MG63 (cell line): ENCODE measurements around the gene ZNF385C. TPM values are rescaled to one million over a fixed set of nuclear protein-coding genes. Genes with fewer than 3 reads are reported as not detected.

Experiments
- DNase-seq: peaks from one replicate; pipeline ENCODE4 v3.0.0-alpha.2; 2020
- H3K27me3 ChIP-seq: fragments of 250-450 bp; sonication (Bioruptor Pico); 2 replicates; pipeline ENCODE4 v1.5.1; 2020; ENCODE audit warnings: mild to moderate bottlenecking, moderate library complexity
- H3K36me3 ChIP-seq: fragments of 250-450 bp; sonication (Bioruptor Pico); 2 replicates; pipeline ENCODE4 v1.5.1; 2020; ENCODE audit warnings: mild to moderate bottlenecking, moderate library complexity
- H3K4me3 ChIP-seq: fragments of 250-450 bp; sonication (Bioruptor Pico); 2 replicates; pipeline ENCODE4 v1.5.1; 2020; ENCODE audit warnings: mild to moderate bottlenecking, moderate library complexity
- H3K9me3 ChIP-seq: fragments of 250-450 bp; sonication (Bioruptor Pico); 2 replicates; pipeline ENCODE4 v1.5.1; 2020; ENCODE audit warnings: mild to moderate bottlenecking, moderate library complexity
- total RNA-seq: library from RNA; depleted of rRNA; stranded (reverse); fragments of >200 nt; shearing (Covaris generic); gene quantifications from 2 replicates; pipeline ENCODE4 v1.2.3, GENCODE V29; 2014; ENCODE audit warnings: low replicate concordance

The ZNF385C gene
- total RNA-seq, 1 experiment from 2014 or later = not detected

DNA sequence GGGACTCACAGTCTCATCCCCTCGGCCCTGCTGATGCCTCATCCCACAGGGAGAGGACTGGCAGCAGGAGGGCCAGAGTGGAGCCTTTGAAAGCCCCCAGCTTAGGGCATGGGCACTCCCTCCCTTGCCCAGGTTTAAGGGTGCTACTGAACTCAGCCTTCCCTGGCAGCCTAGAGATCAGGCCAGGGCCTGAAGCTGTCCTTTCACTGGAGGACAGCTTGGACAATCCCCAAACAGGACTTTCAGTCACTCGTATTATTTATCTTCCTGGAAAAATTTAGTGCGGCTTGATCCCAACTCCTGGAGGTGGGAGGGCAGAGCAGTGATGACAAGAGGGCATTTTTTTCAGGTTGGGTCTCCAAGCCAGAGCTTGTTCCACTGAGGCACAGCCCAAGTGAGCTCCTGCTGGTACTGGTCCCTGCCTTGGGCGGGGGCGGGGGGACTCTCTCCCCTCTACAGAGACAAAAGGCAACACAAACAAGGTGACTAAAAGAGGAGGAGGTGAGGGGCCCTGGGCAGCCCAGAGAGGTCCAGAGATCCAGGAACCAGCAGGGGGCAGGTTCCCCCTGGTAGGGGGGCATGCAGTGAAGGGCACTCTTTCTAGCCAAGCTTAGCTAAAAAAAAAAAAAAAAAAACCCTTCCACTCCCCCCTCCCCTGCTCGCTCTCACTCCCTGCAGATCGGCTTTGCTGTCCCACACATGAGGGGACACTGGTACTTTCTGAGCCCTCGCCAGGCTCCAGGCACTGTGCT lies 1.7 kb downstream of the ZNF385C start:
- no peak overlapping the region for H3K4me3 ChIP-seq
- DNase-seq = no peak
- no peaks in the 10 kb centered on the region for H3K36me3 ChIP-seq
- H3K27me3 ChIP-seq = no peaks in the 10 kb centered on the region
- no peaks in the 10 kb centered on the region for H3K9me3 ChIP-seq

DNA sequence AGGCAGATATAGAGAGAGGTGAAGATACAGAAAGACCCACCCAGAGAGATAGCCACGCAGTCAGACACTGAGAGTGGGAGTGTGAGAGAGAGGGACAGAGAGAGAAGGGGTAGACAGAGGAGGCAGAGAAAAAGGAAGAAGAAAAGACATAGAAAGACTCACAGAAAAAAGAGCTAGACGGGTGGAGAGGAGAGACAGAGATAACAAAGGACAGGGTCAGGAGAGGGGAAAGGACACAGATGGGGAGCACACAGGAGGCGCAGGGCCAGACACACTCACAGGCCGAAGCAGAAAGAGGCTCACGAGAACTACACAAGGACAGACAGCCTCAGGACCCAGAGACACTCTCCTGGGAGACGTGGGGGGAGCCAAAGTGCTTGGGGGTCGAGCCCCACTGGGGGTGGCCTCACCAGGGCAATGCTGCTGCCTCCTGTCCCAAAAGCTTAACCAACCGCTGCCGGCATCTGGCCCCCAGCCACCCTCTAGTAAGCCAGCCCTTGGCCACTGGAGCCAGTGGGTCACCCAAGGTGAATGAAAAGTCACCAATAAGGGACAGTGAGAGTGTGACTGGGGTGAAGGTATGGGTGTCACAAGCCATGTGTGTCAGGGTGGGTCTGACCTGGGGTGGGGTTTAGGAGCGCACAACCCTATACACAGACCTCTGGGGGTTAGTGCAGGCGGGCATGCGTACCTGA lies 3.8 kb downstream of the ZNF385C start:
- Histone ChIP-seq H3K27me3 (no peaks in the 10 kb centered on the region), H3K9me3 (no peaks in the 10 kb centered on the region), H3K36me3 (no peaks in the 10 kb centered on the region), H3K4me3 (no peak overlapping the region)
- no peak for DNase-seq

DNA sequence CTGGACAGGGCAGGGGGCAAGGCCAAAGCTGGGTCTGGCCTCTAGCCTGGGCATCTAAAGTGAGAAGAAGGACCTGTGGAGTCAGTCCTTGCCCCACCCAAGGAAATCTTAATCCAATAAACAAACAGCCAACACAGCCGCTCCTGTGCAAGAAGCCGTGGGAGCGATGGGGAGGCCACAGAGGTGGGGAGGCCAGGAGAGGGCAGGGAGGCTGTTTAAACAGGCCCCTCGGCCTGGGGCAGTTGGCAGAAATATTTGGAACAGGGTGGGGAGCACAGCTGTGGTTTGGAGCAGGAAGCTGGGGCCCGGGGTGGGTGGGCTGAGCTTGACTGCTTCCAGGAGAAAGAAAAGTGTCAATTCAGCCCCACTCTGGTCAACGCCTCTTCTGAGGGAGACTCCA lies 5.3 kb downstream of the ZNF385C start:
- H3K4me3 ChIP-seq = no peak overlapping the region

DNA sequence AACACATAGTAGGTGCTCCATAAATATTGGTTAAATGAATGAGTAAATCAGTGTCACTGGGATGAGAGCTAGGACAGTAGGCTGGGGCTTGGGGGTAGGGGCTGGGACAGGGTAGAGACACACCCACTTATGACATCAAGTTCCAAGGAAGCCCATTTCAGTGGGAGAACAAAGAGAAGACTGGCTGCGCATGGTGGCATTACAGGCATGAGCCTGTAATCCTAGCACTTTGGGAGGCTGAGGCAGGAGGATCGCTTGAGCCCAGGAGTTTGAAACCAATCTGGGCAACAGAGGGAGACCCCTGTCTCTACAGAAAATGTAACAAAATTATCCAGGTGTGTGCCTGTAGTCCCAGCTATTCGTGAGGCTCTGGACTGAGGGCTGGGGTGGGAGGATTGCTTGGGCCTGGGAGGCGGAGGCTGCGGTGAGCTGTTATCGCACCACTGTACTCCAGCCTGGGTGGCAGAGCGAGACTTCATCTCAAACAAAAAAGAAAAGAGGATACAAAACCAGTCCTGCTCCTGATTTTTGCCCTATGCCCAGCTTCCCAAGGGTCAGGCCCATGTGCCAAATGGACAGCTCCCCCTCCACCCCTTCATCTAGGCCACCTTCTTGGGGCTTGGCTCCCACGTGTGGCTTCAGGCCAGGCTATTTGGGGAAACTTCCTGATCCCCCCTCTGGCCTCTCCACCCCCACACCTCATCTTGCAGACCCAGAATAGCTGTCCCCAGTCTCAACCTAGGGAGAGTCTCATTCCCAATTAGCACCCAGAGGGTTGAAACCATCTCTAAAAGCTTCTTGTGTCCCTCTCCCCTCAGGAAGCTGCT lies 7.1 kb downstream of the ZNF385C start:
- H3K4me3 ChIP-seq = no peak overlapping the region
- no peaks in the 10 kb centered on the region; the same call in 1 of the 2 replicates for H3K27me3 ChIP-seq
- no peaks in the 10 kb centered on the region for H3K36me3 ChIP-seq
- no peak for DNase-seq
- H3K9me3 ChIP-seq = no peaks in the 10 kb centered on the region

More for the DNA sequence above, 5.3 kb downstream of the ZNF385C start:
- Histone ChIP-seq H3K9me3 (no peaks in the 10 kb centered on the region), H3K27me3 (no peaks in the 10 kb centered on the region; the same call in 1 of the 2 replicates), H3K36me3 (no peaks in the 10 kb centered on the region)
- no peak for DNase-seq

DNA sequence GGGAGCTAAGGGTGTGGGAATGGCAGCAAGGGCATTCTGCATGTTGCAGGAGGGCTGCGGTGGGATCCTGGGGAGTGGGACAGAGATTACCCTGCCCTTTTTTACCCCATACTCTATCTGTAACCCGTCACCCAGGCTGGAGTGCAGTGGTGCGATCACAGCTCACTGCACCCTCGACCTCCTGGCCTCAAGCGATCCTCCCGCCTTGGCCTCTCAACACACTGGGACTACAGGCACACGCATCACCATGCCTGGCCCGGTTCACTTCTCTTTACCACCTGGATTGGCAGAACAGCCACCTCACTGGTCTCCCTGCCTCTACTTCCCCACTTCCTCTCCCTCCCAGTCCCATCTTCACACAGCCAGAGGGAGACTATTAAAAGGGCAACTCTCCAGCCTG lies 9.5 kb downstream of the ZNF385C start:
- no peaks in the 10 kb centered on the region for H3K36me3 ChIP-seq
- DNase-seq = no peak
- H3K4me3 ChIP-seq = no peak overlapping the region
- H3K9me3 ChIP-seq = no peaks in the 10 kb centered on the region
- H3K27me3 ChIP-seq = no peaks in the 10 kb centered on the region; the same call in 1 of the 2 replicates

DNA sequence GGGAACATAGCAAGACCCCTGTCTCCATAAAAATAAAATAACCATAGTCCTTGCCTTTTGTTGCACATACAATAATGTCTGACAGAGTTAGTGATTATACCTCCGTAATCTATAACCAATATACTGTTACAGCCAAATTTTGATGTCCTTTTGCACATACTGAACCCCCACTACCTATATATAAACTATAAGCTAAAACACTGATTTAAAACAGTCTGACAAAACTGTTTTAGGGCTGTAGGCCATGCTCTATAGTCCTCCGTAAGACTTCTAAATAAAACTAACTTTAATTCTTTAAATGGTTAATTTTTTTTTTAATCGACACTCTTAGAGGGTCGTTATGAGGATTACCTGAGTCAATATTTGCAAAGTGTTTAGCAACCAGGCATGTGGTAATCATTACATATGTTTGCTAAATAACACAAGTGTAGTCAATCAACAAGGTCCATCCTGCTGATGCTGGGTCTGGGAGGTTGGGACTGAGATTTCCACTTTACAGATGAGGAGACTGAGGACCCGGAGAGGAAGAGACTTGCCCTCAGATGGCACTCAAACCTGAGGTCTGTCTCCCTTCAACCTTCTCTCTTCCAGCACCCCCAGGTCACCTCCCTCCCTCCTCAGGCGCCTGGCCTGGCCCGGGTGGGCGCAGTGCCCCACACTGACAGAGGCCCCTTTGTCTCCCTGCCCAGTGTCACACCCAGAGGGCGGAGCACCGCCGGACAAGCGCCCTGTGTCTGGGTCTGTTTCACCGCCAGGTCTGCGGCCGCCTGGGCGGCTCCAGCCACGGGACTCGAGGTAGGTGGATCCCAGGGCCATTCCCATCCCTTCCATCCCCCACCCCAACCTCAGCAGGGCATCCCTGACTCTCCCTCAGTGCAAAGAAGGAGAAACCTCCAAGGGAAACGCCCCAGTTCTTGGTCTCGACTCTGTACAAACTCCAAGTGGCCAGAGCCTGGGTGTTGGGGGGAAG lies 10.3 kb downstream of the ZNF385C start:
- no peaks in the 10 kb centered on the region; the same call in 1 of the 2 replicates for H3K27me3 ChIP-seq
- no peak overlapping the region for H3K4me3 ChIP-seq
- no peaks in the 10 kb centered on the region for H3K9me3 ChIP-seq
- DNase-seq = no peak
- H3K36me3 ChIP-seq = no peaks in the 10 kb centered on the region

DNA sequence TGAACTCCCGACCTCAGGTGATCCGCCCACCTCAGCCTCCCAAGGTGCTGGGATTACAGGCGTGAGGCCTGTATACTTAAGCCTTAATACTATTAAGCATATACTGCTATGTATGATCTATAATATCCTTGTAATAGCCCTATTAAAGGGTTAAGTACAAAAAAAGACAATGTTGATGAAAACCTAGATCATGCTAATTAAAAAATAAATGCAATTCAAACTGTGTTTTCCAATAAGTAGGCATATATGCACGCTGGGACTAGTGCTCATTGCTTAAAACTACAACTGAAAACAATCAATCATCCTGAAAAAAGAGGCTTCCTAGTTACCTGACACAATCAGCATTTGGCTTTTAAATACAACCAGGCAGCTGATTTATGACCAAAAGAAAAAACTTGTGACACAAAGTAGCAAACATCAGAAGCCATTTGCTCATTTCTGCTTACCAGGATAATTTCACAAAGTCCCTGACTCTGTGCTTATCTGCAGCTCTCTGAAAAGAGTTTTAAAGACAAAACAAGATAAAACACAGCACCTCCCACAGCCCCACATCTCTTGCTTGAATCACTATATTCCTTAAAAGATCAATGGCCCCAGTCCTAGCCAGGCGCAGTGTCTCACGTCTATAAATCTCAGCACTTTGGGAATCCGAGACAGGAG lies 11.1 kb downstream of the ZNF385C start:
- DNase-seq = no peak
- H3K4me3 ChIP-seq = no peak overlapping the region
- no peaks in the 10 kb centered on the region for H3K9me3 ChIP-seq
- H3K27me3 ChIP-seq = no peaks in the 10 kb centered on the region; the same call in 1 of the 2 replicates
- no peaks in the 10 kb centered on the region for H3K36me3 ChIP-seq

DNA sequence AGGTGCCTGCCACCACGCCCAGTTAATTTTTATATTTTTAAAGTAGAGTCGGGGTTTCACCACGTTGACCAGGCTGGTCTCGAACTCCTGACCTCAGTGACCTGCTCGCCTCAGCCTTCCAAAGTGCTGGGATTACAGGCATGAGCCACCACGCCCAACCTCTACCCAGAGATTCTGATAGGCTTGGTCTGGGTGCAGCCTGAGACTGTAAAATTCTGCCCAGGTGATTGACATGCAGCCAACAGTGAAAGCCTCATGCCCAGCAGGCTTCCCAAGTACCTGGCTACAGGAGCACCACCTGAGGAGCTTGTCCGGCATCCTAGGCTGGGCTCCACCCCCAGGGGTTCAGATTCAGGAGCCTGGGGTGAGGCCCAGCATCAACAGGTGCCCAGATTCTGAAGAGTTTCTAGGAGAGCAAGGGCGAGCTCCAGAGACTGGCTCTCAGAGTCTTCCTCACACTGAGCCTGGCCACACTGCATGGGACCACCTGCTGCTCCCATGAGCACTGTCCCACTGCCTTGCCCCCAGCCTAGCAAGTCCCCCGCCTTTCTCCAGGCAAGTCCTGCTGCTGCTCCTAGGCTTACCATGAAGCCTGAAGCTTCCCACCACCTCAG lies 16.6 kb downstream of the ZNF385C start:
- Histone ChIP-seq H3K4me3 (no peak overlapping the region), H3K27me3 (no peaks in the 10 kb centered on the region), H3K36me3 (no peaks in the 10 kb centered on the region), H3K9me3 (no peaks in the 10 kb centered on the region)
- DNase-seq = no peak

DNA sequence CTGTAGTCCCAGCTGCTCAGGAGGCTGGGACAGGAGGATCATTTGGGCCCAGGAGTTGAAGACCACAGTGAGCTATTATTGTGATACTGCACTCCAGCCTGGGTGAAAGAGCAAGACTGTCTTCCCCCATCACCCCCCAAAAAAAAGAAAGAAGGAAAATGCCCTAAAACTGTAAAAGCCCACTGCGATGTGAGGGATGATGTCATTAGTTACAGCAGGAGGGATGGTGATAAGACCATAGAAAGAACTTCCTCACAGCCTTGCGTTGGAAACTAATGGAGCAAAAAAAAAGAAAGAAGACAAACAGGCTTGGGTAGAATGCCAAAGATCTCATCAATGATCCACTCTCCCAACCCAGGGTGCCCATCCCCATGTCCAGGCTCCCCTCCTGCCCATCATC lies 18.7 kb downstream of the ZNF385C start:
- no peaks in the 10 kb centered on the region for H3K27me3 ChIP-seq
- no peak overlapping the region for H3K4me3 ChIP-seq
- no peaks in the 10 kb centered on the region for H3K36me3 ChIP-seq
- no peak for DNase-seq
- H3K9me3 ChIP-seq = no peaks in the 10 kb centered on the region

DNA sequence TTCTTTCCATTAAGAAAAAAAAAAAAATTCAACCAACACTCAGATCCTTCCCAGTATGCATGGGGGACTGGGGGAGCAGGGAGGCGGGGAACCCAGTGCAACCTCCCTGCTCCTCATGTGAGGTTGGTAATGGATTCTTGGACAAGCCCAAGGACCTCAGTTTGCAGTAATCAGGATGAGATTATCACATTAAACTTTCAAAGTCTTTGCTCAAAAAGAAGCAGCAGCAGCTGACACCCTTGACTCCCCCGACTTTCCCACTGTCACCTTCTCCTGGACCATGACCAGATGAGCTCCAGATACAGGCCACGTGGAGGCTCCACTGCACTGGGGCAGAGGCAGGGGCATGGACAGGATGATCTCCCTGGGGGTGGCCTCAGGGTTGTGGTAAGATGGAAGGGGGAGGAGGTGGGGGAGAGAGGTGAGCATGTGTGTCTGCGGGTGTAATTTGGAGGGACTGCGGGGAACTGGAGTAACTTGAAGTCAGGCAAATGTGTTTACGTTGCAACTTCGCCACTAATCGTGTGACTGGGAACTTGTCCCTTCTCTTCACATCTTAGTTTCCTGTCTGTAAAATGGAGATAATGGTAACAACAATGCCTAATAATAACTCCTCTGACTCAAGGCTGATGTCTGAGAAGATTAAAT lies 19.8 kb downstream of the ZNF385C start:
- no peaks in the 10 kb centered on the region for H3K9me3 ChIP-seq
- H3K4me3 ChIP-seq = no peak overlapping the region
- H3K27me3 ChIP-seq = no peaks in the 10 kb centered on the region

DNA sequence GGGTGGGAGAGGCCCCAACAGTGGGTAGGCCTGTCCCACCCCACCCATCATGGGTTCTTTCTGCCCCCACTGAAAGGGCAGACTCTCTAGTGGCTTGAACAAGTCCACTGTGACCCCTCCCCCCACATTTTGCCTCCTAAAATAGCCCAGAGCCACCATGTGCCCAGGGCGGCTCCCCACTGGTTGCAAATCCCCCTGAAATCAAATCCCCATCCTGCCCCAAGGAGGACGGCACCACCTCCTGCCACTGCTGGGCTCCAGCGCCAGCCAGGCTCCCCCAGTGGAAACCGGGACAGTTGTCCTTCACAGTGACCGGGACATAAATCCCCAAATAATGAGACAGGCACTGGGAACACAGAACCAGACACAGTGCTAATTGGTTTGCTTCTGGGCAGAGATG lies 20.5 kb downstream of the ZNF385C start:
- H3K4me3 ChIP-seq = no peak overlapping the region
- no peaks in the 10 kb centered on the region for H3K36me3 ChIP-seq
- H3K9me3 ChIP-seq = no peaks in the 10 kb centered on the region
- no peaks in the 10 kb centered on the region for H3K27me3 ChIP-seq
- no peak for DNase-seq

More for the DNA sequence above, 19.8 kb downstream of the ZNF385C start:
- H3K36me3 ChIP-seq = no peaks in the 10 kb centered on the region
- DNase-seq = no peak

DNA sequence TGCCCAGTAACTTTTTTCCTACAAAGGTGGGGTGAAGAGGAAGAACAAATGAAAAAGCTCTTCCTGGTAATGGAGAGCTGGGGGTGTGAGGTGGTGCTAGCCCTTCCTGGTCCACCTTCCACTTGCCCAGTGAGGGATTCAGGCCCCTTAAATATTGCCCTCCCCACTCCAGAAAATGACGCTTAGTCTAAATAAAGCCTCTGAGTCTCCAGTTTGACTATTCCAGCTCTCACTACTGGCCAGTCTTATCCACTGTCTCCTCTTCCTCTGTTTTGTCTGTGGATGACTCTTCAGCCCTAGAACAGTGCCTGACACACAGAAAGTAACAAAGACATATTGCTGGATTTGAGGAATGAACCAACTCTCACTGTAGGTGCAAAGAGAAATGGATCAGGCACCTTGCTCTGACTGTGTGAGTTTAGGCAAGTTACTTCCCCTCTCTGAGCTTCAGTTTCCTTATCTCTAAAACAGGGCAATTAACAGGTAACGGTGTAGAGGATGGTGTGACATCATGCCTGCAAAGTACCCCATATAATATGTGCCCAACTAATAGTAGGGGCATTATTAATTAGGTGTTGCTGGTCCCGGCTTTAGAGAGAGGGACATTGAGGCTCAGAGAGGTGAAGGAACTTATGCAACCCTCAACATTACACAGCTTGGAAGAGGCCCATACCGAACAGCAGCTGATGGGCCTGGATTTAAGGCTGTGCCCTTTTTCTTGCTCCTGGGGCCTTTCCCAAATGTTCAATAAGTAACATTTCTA lies 21.3 kb downstream of the ZNF385C start:
- no peaks in the 10 kb centered on the region for H3K27me3 ChIP-seq
- no peak for DNase-seq
- no peaks in the 10 kb centered on the region for H3K9me3 ChIP-seq
- no peak overlapping the region for H3K4me3 ChIP-seq
- no peaks in the 10 kb centered on the region for H3K36me3 ChIP-seq

DNA sequence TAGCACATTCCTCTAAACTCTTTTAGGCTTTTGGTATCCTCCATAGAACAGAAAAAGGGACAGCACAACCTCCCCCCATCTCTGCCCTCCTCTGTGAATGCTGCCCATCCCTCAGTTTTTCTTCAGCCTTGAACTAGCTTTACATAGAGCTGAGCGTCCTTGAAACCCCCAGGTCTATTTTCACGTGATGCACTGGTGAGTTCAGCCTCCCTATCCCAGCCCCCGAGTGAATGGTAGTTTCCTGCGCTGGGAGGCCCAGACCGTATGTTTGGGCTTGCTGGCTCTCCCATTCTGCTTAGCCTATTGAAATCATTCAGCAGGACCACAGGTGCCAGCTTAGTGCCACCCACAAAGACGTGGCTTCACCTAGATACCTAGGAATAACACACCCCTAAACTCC lies 22.5 kb downstream of the ZNF385C start:
- H3K36me3 ChIP-seq = no peaks in the 10 kb centered on the region
- H3K4me3 ChIP-seq = no peak overlapping the region
- H3K9me3 ChIP-seq = no peaks in the 10 kb centered on the region
- DNase-seq = no peak
- no peaks in the 10 kb centered on the region for H3K27me3 ChIP-seq
